Activated naive CD4-positive, alpha-beta T cell treated with anti-CD3 and anti-CD28 coated beads for 36 hours (primary cell): ENCODE measurements around the gene GRAMD1B. TPM values are rescaled to one million over a fixed set of nuclear protein-coding genes. Genes with fewer than 3 reads are reported as not detected.

Experiments used
- CTCF ChIA-PET: fragments of 350-600 bp; sonication (Branson Sonifier 250); formaldehyde crosslinking; loops from one replicate; lab custom pipeline; 2021; ENCODE audit warnings: antibody characterized with exemption; lab: Charles Lee
- DNase-seq: peaks from one replicate; pipeline ENCODE4 v3.0.0-alpha.2; 2020
- H3K27ac Mint-ChIP-seq: one replicate; pipeline ENCODE4 v1.8.0; 2021; ENCODE audit warnings: mild to moderate bottlenecking, mixed read lengths
- H3K27me3 Mint-ChIP-seq: one replicate; pipeline ENCODE4 v1.8.0; 2021; ENCODE audit warnings: low read depth, mixed read lengths
- H3K36me3 Mint-ChIP-seq: one replicate; pipeline ENCODE4 v1.8.0; 2021; ENCODE audit warnings: low read depth, mixed read lengths
- H3K4me1 Mint-ChIP-seq: one replicate; pipeline ENCODE4 v1.8.0; 2021; ENCODE audit warnings: low read depth, mixed read lengths
- H3K4me3 Mint-ChIP-seq: one replicate; pipeline ENCODE4 v1.8.0; 2021; ENCODE audit warnings: mild to moderate bottlenecking, moderate library complexity, mixed read lengths
- H3K9me3 Mint-ChIP-seq: one replicate; pipeline ENCODE4 v1.8.0; 2021; ENCODE audit warnings: mixed read lengths
- intact Hi-C: fragments of 100-400 bp; cut with micrococcal nuclease; formaldehyde crosslinking; loops from one replicate; pipeline ENCODE4 v1.15.1; 2023
- total RNA-seq, 2 experiments: library from RNA; stranded (reverse); gene quantifications; one replicate each; pipeline ENCODE4 v1.2.3, GENCODE V29; 2021

GRAMD1B gene
- total RNA-seq, 2 experiments from 2014 or later = 43.7 to 47.2 TPM

- Mint-ChIP-seq H3K4me1 (no peaks in the 10 kb centered on the region), H3K36me3 (peaks cover 27% of the 10 kb centered on the region), H3K27ac (no peak overlapping the region), H3K27me3 (no peaks in the 10 kb centered on the region), H3K4me3 (no peak overlapping the region), H3K9me3 (no peaks in the 10 kb centered on the region)
- CTCF ChIA-PET = interaction anchor here (0.8 kb wide), 1 partner anchor 202 kb away, joined by 3 read pairs; no protein-coding TSS in a partner anchor
- DNase-seq = no peak
- intact Hi-C loops = no loop called here
Observed at GRCh38 chr11:123608945-123609344, 178.9 kb downstream of the GRAMD1B start.

GRCh38 chr11:123611698-123612097 is 181.6 kb downstream of the GRAMD1B start:
- H3K4me3 Mint-ChIP-seq = no peak overlapping the region
- H3K4me1 Mint-ChIP-seq = no peaks in the 10 kb centered on the region
- no peaks in the 10 kb centered on the region for H3K27me3 Mint-ChIP-seq
- peaks cover 38% of the 10 kb centered on the region for H3K36me3 Mint-ChIP-seq
- H3K9me3 Mint-ChIP-seq = no peaks in the 10 kb centered on the region
- H3K27ac Mint-ChIP-seq = no peak overlapping the region
- DNase-seq = no peak
- intact Hi-C loops = no loop called here
- CTCF ChIA-PET = no interaction called here

- Mint-ChIP-seq H3K4me1 (no peaks in the 10 kb centered on the region), H3K36me3 (peaks cover 45% of the 10 kb centered on the region), H3K9me3 (no peaks in the 10 kb centered on the region), H3K4me3 (no peak overlapping the region), H3K27ac (no peak overlapping the region), H3K27me3 (no peaks in the 10 kb centered on the region)
- DNase-seq = no peak
- CTCF ChIA-PET = interaction anchor here (0.7 to 0.8 kb wide), 2 partner anchors 26 to 461 kb away, joined by 3 read pairs; no protein-coding TSS in a partner anchor
- intact Hi-C loops = no loop called here
Observed at GRCh38 chr11:123616505-123617198, 186.6 kb downstream of the GRAMD1B start.

DNA sequence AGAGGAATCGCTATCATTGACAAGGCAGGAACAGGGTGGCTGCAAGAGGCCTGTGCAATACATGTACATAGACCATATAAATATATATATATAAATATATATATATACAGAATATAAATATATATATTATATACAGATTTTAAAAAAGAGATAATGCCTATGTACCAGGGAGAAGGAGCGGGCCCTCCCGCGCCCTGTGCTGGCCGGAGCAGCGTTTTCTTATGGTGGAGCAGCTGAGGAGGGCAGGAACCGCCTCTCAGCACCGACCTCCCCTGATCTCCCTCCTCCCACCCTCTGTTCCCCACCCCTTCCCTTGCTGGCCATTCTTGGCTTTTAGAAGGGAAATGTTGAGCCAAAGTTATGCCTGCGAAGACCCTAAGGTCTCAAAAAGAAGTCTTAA is 192.5 kb downstream of the GRAMD1B start:
- Mint-ChIP-seq H3K4me3 (no peak overlapping the region), H3K27me3 (no peaks in the 10 kb centered on the region), H3K27ac (no peak overlapping the region), H3K36me3 (peaks cover 20% of the 10 kb centered on the region), H3K9me3 (no peaks in the 10 kb centered on the region), H3K4me1 (no peaks in the 10 kb centered on the region)
- intact Hi-C loops = no loop called here
- CTCF ChIA-PET = no interaction called here
- DNase-seq = no peak

DNA sequence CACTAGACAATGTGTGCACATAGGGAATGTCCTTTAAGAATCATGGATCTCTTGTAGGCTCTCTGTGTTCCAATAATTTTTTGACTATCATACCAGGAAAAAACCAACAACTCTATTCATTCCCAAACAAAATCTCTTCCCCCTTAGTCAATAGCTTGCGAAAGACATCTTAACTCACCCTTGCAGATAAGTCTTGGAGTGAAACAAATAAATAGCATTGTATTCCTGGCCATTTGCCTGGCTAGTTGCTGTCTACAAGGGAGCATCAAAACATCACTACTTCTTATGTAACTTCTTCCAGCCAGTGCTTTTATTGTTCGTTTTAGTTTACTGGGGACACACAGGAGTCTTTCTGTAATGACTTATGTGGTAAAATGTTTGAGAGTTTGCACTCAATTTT is 194.9 kb downstream of the GRAMD1B start:
- H3K4me1 Mint-ChIP-seq = no peaks in the 10 kb centered on the region
- H3K27ac Mint-ChIP-seq = no peak overlapping the region
- CTCF ChIA-PET = interaction anchor here (0.7 kb wide), 1 partner anchor 45 kb away, joined by 3 read pairs; no protein-coding TSS in a partner anchor
- intact Hi-C loops = no loop called here
- H3K4me3 Mint-ChIP-seq = no peak overlapping the region
- no peaks in the 10 kb centered on the region for H3K9me3 Mint-ChIP-seq
- DNase-seq = no peak
- H3K36me3 Mint-ChIP-seq = peaks cover 1% of the 10 kb centered on the region
- no peaks in the 10 kb centered on the region for H3K27me3 Mint-ChIP-seq

DNA sequence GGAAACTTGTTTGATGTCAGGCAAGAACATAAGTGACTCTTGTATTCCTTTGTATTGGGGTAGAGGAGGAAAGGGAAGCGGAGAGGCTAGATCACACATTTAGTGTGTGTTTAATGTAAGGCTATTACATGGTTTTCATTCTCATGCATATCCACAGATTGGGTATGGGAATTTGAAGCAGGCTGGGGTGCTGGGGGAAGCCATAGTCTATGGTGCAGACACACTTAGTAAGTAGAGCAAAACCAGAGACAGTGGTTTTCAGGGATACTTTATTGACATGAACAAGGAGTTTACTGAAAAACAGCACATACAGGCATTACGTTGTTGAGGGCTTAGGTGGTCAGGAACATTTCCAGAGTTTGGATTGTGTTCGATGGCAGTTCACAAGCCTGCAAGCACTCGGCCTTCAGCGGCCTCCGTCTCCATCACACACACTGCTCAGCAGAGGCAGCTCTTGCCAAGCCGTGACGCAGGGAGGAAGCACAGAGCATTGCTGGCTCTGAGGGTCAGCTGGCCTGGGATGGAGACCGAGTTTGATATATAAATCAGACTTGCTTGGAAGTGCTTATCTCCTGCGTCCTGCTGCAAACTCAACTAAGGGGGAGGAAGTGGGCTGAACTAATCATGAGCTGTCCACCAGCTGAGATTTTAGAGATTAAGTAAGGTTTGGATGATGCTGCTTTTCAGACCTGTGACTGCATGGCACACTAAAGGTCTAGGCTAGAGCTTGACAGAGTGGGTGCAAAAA is 199.0 kb downstream of the GRAMD1B start:
- Mint-ChIP-seq H3K4me3 (no peak overlapping the region), H3K27ac (no peak overlapping the region), H3K36me3 (no peaks in the 10 kb centered on the region), H3K4me1 (no peaks in the 10 kb centered on the region), H3K27me3 (peaks cover 3% of the 10 kb centered on the region), H3K9me3 (no peaks in the 10 kb centered on the region)
- CTCF ChIA-PET = interaction anchor here (1.1 to 17.6 kb wide), 2 partner anchors 16 to 80 kb away, joined by 3 to 303 read pairs; no protein-coding TSS in a partner anchor
- peak; percentile 8 for DNase-seq
- intact Hi-C loops = no loop called here

- CTCF ChIA-PET = interaction anchor here (1.3 to 17.6 kb wide), 2 partner anchors 49 to 79 kb away, joined by 6 to 303 read pairs; no protein-coding TSS in a partner anchor
- H3K9me3 Mint-ChIP-seq = no peaks in the 10 kb centered on the region
- no peak for DNase-seq
- no peaks in the 10 kb centered on the region for H3K4me1 Mint-ChIP-seq
- peaks cover 6% of the 10 kb centered on the region for H3K27me3 Mint-ChIP-seq
- no peak overlapping the region for H3K4me3 Mint-ChIP-seq
- no peak overlapping the region for H3K27ac Mint-ChIP-seq
- no peaks in the 10 kb centered on the region for H3K36me3 Mint-ChIP-seq
- intact Hi-C loops = no loop called here
Observed at GRCh38 chr11:123630126-123630608, 200.1 kb downstream of the GRAMD1B start.

DNA sequence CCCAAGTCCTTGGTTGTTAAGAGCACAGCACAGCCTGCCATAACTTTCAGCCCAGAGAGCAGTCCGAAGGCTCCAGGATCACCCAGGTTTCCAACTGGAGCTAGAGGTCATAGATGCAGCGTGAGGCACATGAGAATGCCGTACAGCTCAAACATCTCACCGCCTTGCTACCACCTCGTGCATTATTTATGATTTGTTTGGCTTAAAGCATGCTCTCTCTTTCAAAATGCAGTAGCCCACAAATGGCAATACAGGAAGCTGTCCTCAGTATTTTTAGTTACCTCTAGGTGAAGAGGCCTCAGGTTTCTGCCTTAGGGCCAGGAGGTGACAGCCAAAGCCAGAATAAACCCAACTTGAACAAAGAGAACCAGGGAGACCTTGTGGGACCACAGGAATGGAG is 210.0 kb downstream of the GRAMD1B start:
- no peak overlapping the region for H3K4me3 Mint-ChIP-seq
- intact Hi-C loops = no loop called here
- H3K27me3 Mint-ChIP-seq = peaks cover 13% of the 10 kb centered on the region
- CTCF ChIA-PET = interaction anchor here (0.8 to 17.6 kb wide), 5 partner anchors 9 to 94 kb away, joined by 3 to 303 read pairs (median 5); no protein-coding TSS in a partner anchor
- H3K27ac Mint-ChIP-seq = no peak overlapping the region
- H3K9me3 Mint-ChIP-seq = no peaks in the 10 kb centered on the region
- H3K4me1 Mint-ChIP-seq = peaks cover 4% of the 10 kb centered on the region
- DNase-seq = no peak
- H3K36me3 Mint-ChIP-seq = no peaks in the 10 kb centered on the region

DNA sequence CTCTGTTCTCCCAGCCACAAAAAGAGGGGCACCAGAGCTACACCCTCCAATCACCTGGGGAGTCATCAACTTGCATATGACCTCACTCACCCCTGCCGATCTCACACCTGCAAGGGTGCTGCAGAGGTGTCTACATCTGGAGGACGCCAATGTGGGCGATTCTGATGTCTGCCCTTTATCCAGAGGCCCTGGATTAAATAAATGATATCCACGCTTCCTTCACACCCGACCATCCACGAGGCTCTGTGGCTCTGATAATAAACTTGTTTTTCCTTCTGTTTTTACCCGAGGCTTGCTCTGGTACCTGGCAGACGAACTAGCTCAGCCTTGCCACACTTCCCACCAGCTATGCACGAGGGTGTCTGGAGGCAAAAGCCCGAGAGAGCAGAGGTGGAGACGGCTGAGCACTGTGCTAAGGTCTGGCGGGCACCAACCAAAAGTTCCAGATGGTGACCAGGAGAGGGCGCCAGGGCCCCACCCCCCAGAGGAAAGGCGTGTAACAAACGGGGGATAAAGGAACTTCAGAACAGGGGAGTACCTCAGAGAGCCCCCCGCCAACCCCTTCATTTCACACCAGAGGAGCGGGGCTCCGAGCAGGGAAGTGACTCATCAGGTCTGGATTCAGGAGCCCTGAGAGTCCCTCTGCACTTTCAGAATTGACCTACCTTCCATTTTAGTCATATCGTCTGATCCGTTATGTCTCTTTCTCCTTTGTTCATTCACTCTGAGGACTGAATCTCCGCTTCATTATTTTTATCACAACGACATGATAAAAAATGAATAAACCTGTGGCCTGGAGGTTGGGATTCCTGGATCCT is 210.8 kb downstream of the GRAMD1B start:
- H3K4me3 Mint-ChIP-seq = no peak overlapping the region
- intact Hi-C loops = loop anchor here (1.0 kb wide), 2 partner anchors 66 to 70 kb away; no protein-coding TSS in a partner anchor
- peaks cover 4% of the 10 kb centered on the region for H3K4me1 Mint-ChIP-seq
- DNase-seq = peak; percentile 69
- H3K27me3 Mint-ChIP-seq = peaks cover 15% of the 10 kb centered on the region
- H3K27ac Mint-ChIP-seq = no peak overlapping the region
- CTCF ChIA-PET = interaction anchor here (0.6 to 17.6 kb wide), 7 partner anchors 10 to 93 kb away, joined by 3 to 303 read pairs (median 4); no protein-coding TSS in a partner anchor
- H3K36me3 Mint-ChIP-seq = no peaks in the 10 kb centered on the region
- no peaks in the 10 kb centered on the region for H3K9me3 Mint-ChIP-seq

GRCh38 chr11:123641495-123641840 is 211.4 kb downstream of the GRAMD1B start:
- DNase-seq = no peak
- Mint-ChIP-seq H3K27ac (no peak overlapping the region), H3K4me1 (peaks cover 4% of the 10 kb centered on the region), H3K4me3 (no peak overlapping the region), H3K36me3 (no peaks in the 10 kb centered on the region), H3K27me3 (peaks cover 21% of the 10 kb centered on the region), H3K9me3 (no peaks in the 10 kb centered on the region)
- intact Hi-C loops = loop anchor here (1.0 kb wide), 2 partner anchors 66 to 70 kb away; no protein-coding TSS in a partner anchor
- CTCF ChIA-PET = interaction anchor here (1.0 to 17.6 kb wide), 6 partner anchors 11 to 68 kb away, joined by 3 to 303 read pairs (median 4); partner anchors contain the start of gene SCN3B

GRCh38 chr11:123642435-123642834 is 212.4 kb downstream of the GRAMD1B start:
- H3K27me3 Mint-ChIP-seq = peaks cover 20% of the 10 kb centered on the region
- no peak overlapping the region for H3K4me3 Mint-ChIP-seq
- H3K4me1 Mint-ChIP-seq = peaks cover 4% of the 10 kb centered on the region
- H3K27ac Mint-ChIP-seq = no peak overlapping the region
- no peak for DNase-seq
- intact Hi-C loops = no loop called here
- CTCF ChIA-PET = interaction anchor here (0.8 to 17.6 kb wide), 5 partner anchors 10 to 67 kb away, joined by 3 to 303 read pairs (median 3); partner anchors contain the start of gene SCN3B
- no peaks in the 10 kb centered on the region for H3K9me3 Mint-ChIP-seq
- no peaks in the 10 kb centered on the region for H3K36me3 Mint-ChIP-seq
